HG03558 (cell line): ENCODE results near the gene GPR146.
A peak's percentile ranks its signal among the peaks of the same experiment; 100 is the strongest.
"Not testable (repeated sequence)": the region's sequence is repeated elsewhere in the genome, so short reads cannot be mapped to it uniquely, and the experiment has no call there.

Experiments used
- ATAC-seq: cut with Tn5 transposase; IDR thresholded peaks from one replicate; pipeline ENCODE4 v1.9.1; 2021; ENCODE audit warnings: moderate number of reproducible peaks; ENCODE audit not compliant: unreplicated experiment; ENCODE audit errors: extremely low read depth

GPR146 gene, protein sequence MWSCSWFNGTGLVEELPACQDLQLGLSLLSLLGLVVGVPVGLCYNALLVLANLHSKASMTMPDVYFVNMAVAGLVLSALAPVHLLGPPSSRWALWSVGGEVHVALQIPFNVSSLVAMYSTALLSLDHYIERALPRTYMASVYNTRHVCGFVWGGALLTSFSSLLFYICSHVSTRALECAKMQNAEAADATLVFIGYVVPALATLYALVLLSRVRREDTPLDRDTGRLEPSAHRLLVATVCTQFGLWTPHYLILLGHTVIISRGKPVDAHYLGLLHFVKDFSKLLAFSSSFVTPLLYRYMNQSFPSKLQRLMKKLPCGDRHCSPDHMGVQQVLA

DNA sequence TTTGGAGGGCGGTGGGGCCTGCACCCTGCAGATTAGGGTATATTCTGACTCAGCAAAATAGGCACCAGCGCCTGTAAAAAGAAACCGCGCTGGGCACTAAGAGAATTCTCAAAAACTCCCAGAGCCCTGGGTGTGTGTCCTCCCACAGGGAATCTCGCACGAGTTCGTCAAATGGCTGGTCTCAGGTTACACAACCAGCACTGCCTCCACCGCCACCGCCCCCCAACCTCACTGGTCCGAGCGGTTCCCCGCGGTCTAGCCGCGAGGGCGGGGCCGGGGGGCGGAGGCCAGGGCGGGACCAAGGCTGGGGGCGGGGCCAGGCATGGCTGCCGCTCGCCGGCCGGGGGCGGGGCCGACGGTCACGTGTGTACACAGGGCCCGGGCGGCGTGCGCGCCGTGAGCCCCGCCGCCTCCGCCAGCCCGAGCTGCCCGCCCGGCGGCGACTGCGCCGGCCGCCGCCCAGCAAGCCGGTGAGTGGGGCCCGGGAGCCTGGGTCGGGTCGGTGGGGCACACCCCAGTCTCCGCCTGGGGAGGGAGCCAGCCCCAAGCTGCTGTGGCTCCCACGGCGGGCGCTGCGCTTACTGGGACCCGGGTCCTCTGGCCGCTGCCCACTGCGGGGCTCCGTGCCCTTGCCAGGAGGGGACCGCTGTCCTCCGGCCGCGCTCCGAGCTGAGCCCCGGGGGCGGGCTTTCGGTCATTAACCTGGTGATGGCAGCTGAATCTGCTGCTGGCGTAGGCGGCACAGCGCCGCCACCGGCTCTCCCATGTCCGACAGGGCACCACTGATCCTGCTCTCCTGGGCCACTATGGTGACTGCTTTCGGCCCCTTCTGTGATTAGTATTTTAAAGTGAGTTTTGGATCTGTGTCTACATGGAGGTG lies at the start of gene GPR146:
Gene GPR146, plus strand, starts transcription at position 358 of the 880 bp plus-strand sequence. CDS start 12,970 bp downstream, outside the sequence.
- ATAC-seq, result peak; percentile 67

DNA sequence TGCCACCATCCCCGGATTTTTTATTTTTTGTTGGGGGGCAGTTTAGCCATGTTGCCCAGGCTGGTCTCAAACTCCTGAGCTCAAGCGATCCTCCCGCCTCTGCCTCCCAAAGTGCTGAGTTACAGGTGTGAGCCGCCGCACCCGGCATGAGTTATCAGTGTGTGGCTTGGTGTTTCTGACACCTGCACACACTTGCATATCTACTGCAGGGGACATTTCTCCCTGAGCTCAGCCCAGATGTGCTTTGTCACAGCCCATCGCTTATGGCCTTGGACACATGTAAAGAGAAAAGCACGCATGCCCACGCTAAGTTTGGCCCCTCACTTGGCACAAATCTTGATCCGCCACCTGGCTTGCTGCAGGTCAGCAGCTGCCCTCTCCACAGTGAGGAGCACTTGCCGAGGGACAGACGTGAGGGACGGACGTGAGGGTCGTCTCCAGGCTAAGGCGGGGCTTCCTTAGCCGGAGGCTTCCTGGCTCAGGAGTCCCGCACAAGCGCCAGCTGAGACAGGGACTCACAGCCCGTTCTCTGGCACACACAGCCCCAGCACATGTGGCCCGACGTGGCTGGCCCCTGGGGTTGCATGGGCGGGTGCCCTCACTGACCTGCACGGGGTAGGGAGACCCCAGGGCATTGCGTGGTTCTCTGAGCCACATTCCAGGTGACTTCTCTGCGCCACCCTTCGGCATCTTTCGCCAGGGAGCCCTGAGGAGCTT lies 49.6 kb upstream of the GPR146 start:
- no peak for ATAC-seq

DNA sequence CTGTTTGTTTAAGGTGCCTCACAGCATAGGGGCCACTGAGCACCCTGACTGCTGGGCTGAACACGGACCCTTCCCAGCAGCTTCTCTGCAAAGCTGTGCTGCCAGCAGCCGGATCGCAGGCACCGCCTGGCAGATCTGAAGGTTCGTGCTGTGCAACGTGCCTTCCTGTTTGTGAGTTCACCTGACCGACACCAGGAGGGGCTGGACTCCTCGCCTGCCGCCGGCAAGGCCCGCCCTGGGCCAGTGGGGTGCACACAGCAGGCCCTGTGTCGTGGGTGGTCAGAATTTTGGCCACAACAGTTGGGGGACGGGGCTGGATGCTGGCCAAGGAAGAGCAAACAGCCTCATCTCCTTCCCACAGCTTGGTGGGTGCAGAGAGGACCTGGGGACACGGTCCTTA lies 48.8 kb upstream of the GPR146 start:
- no peak for ATAC-seq

DNA sequence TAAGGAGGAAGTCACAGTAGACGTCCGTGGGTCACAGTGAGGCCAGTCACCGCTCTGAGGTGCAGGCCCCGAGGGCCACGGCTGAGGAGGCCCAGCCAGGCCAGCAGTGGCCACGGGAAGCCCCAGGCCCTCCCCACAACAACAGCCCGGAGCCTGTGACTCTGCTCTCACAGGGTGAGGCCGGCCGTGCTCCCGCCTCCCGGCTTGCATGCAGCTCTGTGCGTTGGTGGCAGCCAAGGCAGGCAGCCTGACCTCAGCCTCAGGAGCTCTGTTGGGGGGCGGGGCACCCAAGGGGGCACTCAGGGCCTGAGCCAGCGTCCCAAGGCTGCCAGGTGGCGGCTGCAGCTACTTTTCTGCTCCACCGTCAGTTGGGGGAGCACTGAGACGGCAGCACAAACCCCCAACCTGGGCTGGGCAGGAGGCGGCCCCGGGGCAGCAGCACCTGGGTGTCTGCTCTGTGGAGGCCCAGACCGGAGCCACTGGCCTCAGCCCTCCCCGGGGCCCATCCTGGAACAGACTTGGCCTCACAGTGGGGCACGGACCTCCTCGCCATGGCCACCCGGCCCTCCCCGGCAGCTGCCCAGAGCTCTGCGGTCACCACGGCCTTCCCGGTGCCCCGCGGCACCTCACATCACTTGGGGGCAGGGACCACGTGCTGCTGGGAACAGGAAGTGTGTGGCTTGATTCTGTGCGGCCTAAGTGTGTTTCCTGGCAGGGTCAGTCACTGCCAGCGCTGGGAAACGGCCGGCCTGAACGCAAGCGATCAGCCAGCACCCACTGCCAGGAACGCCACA lies 48.1 kb upstream of the GPR146 start:
- ATAC-seq, result no peak

DNA sequence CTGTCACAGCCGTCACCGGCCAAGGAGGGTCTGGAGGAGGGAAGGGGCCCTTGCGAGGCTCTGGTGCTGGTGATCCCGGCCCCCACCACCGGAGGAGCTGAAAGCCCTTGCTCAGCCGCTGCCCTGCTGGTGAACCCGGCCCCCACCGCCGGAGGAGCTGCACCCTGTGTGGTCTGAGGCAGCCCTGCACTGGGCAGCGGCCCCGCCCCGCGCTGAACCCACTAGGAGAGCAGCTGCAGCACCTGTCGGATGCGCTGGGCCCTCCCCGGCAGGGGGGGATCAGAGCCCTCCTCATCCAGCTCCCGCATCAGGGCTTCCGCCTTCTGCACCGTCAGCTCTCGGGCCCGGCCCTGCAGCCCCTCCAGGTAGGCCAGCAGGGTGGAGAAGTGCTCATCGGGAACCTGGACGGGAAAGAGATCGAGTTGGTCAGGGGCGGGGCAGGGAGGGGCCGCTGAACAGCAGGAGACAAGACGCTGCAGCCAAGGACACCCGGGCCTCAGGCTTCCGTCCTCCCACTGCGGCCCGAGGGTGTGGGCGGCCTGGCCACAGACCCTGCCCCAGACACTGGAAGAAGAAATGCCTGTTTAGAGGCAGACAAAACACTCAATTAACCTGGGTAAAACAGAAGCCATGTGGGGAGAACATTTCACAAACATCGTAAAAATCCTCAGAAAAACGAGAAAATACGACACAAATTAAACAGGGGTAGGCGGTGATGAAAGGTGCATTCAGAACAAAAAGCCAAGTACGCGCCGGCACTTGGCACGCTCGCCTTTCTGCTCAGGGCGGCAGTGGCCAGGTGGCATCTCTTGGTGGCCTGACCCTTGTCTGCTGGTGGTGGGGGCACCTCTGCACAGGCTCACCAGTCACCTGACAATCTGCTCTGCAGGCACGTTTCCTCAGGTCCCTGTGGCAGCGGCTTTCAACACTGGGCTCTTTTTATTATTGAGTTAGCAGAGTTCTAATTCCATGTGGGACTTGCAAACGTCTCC lies 46.6 kb upstream of the GPR146 start:
- ATAC-seq, result no peak

DNA sequence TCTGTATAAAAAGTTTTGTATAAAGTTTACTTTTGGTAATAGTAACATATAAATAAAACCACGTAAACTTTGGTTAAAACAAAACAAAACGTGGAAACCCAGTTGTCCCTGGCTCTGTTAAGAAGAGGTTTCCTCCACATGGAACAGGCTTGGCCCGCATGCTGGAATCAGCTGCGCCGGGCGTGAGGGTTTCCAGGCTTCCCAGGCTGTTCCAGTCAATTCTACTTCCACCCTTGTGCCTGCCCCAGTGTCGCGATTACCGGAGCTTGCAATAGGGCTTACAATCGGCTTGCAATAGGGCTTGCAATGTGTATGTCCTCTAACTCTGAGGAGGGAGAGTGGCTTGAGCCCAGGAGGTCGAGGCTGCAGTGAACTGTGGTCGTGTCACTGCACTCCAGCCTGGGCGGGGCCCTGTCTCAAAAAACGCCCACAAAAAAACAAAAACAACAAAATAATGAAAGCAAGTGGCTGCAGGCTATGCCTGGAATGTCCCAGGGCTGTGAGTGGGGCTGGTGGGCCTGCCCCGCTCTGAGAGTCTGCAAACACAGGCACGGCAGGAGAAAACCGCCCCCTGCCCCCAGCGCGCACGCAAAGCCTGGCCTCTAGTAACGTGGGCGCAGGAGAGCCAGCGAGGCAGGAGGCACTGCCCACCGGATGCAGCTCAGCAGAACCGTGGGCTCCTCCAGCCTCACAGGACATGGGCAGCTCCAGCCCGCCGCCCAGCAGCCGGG lies 45.0 kb upstream of the GPR146 start:
- ATAC-seq, result no peak

DNA sequence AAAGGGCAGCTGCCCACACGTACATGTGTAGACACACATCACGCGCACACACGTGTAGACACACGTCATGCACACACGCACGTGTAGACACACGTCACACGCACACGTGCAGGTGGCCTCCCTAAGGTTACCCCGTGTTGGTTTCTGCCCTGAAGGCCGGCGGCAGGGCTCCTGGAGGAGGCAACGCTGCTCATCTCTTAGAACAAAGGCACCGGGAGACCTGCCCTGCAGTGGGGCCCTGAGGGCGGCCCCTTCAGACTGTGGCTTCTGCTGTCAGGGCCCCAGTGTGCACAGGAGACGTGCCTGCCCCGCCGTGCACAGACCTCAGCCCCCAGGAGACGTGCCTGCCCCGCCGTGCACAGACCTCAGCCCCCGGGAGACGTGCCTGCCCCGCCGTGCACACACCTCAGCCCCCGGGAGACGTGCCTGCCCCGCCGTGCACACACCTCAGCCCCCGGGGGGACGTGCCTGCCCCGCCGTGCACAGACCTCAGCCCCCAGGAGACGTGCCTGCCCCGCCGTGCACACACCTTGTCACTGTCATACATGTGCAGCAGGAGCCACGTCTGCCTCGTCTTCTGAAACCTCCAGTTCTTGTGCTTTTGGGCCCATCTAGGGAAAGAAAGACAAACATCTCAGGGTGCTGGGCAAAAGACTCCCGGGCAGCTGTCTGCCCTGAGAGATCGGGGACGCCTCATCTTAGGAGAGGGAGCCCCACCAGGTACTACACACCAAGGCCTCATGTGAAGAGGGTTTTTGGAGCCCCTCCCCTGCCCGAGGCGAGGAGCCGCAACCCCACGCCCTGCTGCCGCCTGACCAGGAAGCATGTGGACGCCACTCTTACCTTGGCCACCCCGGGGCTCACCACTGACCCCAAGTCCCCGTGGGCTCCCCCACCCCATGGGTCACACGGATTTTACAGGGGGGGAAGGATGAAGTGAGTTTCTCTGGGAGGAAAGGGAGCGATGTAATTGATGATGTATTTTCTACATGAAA lies 44.1 kb upstream of the GPR146 start:
- ATAC-seq, result no peak

DNA sequence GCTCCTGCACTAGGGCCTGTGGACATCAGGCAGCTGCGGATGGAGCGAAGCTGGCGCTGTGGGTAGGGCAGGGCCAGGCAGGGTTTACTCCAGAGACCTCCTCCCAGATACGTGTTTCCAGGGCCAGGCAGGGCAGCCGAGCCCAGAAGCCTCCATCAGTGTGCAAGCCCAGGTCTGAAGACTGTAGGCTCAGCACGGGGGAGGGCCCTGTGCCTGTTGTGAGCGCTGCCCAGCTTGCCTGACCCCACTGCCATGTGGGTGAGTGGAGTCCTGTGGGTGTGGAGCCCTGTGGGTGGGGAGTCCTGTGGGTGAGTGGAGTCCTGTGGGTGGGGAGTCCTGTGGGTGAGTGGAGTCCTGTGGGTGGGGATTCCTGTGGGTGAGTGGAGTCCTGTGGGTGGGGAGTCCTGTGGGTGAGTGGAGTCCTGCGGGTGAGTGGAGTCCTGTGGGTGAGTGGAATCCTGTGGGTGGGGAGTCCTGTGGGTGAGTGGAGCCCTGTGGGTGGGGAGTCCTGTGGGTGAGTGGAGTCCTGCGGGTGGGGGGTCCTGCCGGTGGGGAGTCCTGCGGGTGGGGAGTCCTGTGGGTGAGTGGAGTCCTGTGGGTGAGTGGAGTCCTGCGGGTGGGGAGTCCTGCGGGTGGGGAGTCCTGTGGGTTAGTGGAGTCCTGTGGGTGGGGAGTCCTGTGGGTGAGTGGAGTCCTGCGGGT lies 43.1 kb upstream of the GPR146 start:
- ATAC-seq, result not testable (repeated sequence)

DNA sequence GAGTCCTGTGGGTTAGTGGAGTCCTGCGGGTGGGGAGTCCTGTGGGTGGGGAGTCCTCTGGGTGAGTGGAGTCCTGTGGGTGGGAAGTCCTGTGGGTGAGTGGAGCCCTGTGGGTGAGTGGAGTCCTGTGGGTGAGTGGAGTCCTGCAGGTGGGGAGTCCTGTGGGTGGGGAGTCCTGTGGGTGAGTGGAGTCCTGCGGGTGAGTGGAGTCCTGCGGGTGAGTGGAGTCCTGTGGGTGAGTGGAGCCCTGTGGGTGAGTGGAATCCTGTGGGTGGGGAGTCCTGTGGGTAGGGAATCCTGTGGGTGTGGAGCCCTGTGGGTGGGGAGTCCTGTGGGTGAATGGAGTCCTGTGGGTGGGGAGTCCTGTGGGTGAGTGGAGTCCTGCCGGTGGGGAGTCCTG lies 42.3 kb upstream of the GPR146 start:
- ATAC-seq, result not testable (repeated sequence)

DNA sequence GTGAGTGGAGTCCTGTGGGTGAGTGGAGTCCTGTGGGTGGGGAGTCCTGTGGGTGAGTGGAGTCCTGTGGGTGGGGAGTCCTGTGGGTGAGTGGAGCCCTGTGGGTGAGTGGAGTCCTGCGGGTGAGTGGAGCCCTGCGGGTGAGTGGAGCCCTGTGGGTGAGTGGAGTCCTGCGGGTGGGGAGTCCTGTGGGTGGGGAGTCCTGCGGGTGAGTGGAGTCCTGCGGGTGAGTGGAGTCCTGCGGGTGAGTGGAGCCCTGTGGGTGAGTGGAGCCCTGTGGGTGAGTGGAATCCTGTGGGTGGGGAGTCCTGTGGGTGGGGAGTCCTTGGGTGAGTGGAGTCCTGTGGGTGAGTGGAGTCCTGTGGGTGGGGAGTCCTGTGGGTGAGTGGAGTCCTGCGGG lies 41.9 kb upstream of the GPR146 start:
- not testable (repeated sequence) for ATAC-seq

DNA sequence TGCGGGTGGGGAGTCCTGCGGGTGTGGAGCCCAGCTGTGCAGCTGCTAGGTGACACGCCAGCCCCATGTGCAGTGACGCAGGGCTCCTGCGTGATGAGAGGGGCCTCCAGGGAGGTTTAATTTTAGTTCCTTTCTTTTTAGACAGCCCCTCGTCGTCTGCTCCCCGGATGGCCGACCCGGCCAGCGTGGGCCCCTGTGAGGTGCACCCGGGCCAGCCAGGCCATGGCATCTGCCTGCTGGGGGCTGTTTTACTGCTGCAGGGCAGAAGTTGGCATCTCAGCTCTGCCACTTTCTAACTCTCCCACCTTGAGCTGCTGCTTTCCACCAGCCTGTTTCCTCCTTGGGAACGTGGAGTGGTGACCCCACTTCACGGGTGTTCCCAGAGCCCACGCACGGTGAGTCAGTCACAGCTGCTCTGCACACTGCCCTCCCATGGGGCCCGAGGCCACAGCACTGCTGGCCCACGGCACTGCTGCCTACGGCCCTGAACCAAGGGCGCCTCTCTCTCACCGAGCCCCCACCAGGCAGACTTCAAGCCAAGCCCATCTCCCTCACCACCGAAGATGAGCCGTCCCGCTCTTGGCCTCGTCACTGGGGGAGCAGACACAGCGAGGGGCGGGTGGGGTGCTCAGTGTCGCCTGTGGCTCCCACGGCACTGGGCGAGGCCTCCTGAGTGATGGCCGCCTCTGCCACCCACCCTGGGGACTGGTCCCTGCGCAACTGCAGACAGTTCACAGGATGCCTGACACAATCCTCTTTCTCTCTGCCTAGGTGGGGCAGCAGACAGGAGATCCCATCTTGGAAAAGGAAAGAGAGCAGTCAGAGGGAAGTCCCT lies 40.1 kb upstream of the GPR146 start:
- ATAC-seq, result no peak

DNA sequence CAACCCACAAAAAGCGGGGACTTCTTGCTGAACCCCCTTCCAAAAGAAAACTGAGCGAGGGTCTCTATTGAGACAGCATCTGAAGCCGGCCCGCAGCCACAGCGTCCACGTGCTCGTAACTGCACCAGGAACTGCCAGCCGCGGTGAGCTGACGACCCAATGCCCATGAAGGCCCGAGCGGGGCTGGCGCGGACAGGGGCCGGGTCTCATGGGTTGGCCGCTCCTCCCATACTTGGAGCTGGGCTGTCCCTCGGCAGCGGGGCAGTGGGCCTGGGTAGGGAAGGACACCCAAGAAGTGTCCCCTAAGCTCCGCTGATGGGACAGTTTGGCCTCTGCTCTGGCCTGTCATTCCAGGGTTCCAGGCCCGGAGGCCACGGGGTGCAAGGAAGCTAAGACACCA lies 39.0 kb upstream of the GPR146 start:
- ATAC-seq, result no peak

DNA sequence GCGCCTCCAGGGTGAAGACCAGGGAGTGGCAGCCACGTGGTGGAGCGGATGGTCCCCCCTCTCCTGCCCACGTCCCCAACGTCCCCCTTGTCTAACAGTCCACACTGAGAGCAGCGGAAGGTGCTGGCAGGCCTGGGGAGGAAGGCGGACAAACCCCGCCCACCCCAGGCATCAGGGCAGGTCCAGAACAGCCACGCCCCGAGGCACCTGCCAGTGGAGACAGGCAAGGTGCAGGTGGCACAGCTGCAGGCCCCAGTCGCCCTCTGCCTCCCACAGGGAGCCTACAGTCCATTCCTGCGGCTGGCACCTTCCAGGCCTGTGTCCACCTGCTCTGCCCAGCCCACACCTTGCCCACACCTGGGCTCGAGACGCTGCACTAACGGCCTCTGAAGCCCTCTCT lies 36.4 kb upstream of the GPR146 start:
- ATAC-seq, result no peak

DNA sequence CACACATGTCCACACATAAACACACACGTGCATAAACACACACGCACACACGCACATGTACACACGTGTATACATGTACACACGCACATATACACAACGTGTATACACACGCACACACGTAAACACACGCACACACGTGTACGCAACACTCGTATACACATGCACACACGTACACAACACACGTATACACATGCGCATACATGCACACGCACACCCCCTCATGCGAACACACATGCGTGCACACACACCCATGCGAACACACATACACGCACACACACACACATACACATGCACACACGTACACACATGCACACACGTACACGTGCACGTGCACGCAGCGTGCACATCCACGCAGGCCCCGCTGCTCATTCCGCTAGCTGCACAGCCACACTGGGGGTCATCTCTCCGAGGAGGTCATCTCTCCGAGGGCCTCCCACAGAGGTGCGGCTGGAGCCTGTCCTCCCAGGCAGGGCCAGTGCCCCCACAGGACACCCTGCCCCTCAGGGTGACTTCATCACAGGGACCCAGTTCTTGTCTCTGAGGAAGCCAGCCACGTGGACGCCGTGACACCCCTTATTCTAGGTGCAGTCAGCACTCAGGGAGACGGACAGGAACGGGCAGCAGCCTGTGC lies 35.5 kb upstream of the GPR146 start:
- no peak for ATAC-seq

DNA sequence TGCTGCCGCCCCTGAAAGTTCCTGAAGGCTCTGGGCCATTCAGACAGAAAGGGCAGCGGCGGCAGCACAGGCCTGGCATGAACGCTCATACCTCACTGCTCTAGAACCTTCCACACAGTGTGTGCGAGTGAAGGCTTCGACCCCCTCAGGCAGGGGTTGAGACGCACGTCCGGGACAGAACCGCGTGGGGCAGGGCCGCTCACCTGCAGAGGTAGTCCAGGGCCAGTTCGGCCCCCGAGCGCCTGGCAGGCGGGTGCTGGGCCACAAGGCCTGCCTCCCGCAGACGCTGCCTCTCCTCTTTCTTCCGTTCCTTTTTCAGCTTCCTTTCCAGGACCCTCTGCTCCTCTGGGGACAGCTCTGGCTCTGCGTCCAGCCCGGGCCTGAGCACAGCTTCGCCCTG lies 34.6 kb upstream of the GPR146 start:
- no peak for ATAC-seq
